WI38 (cell line): Measurements from ENCODE around the gene UQCC5.

Source experiments
- H3K4me3 ChIP-seq: 2 replicates; pipeline ENCODE4 v1.5.1; 2011; ENCODE audit warnings: low read depth, mild to moderate bottlenecking, control low read depth, low read length
- CTCF ChIP-seq: IDR thresholded peaks from 2 replicates; pipeline ENCODE4 v1.5.1; 2012; ENCODE audit warnings: low read depth, mild to moderate bottlenecking, control low read depth, low read length

The UQCC5 gene

DNA sequence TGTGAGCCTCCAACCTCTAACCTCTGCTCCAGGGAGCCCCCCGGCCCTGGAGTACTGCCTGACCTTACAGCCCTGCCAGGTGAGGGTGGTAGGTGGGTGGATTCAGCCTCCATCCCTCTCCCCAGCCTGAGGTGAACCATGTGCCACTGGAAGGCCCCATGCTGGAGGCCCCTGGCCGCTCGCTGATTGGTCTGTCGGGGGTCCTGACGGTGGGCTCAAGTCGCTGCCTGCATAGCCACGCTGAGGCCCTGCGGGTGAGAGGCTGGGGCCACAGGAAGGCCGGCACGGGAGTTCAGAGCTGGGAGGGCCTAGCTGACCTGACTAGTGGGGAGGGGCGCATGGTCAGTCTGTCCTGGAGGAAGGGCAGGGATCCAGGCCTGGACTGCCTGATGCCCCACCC, 21.8 kb upstream of the UQCC5 start:
- H3K4me3 ChIP-seq: no peak overlapping the region
- no peak for TF ChIP-seq CTCF

GRCh38 chr3:52515192-52515591, 21.2 kb upstream of the UQCC5 start:
- no peak for TF ChIP-seq CTCF
- H3K4me3 ChIP-seq: no peak overlapping the region

DNA sequence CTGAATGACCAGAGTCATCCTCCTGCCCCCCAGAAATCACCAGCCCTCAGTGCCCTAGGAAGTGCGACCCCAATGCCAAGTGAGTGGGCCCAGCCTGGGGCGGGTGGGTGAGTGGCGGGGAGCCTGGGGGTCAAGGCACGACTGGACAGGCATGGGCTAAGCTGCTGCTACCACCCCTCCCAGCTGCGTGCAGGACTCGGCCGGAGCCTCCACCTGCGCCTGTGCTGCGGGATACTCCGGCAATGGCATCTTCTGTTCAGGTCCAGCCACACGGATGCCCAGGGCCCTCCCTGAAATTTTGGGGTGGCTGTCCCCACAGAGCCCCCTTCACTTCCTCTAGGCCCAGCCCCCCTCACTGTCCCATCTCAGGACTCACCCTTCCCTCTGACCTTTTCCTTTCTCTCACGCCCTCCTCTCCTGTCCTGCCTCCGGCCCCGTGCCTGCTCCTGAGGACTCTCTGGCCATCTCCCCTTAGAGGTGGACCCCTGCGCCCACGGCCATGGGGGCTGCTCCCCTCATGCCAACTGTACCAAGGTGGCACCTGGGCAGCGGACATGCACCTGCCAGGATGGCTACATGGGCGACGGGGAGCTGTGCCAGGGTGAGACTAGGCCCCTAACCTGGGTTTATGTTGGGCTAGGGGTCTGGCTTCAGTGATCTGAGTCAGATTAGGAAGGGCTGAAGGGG, 19.8 kb upstream of the UQCC5 start:
- H3K4me3 ChIP-seq: no peak overlapping the region
- no peak for TF ChIP-seq CTCF

DNA sequence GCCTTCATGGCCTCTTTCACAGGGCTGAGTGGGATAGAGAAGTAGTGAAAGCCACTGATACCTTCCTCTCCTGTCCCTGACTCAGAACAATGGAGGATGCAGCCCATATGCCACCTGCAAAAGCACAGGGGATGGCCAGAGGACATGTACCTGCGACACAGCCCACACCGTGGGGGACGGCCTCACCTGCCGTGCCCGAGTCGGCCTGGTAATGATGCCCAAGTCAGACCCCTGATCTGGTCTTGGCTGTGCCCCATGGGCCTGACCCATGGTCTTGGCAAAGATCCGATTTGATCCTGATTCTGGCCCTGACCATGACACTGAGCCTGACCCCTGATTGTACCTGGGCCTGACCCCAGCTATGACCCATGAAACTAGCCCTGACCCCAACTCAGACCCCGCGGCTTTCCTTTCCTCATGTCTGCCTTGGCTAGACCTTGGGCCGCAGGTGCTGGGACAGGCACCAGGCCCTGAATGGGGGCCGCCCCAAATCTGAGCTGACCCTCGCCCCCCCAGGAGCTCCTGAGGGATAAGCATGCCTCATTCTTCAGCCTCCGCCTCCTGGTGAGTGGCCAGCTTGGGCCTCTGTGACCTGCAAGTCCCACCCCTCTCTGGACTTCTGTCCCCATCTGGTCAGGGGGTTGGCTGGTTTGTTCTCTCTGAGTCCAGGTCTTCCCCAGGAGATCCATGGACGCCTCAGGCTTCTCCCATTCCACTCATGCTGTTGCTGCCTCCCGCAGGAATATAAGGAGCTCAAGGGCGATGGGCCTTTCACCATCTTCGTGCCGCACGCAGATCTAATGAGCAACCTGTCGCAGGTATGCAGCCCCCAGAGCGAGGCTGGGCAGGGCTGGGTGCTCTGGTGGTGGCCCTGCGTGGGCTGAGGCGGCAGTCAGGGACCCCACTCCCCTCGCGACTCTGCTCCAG, 18.3 kb upstream of the UQCC5 start:
- TF ChIP-seq CTCF: no peak
- H3K4me3 ChIP-seq: no peak overlapping the region

DNA sequence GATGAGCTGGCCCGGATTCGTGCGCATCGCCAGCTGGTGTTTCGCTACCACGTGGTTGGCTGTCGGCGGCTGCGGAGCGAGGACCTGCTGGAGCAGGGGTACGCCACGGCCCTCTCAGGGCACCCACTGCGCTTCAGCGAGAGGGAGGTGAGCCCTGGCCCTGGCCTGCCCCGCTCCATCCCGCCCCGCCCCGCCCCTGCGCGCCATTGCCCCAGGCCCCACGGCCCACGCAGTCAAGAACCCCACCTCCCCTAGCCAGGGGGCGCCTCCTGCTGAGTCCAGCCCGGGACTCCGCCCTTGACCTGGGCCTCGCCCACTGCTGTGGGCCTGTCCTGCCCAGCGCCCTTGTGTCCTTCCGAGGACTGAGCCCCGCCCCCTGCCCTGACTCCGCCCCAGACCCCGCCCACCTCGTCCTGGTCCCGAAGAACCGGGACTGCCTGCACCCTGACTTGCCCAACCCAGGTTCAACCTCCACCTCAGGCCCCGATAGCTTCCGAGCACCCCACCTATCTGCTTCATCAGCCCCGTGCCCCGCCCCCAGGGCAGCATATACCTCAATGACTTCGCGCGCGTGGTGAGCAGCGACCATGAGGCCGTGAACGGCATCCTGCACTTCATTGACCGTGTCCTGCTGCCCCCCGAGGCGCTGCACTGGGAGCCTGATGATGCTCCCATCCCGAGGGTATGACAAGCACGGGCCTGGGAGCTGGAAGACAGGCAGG, 17.5 kb upstream of the UQCC5 start:
- no peak for TF ChIP-seq CTCF
- H3K4me3 ChIP-seq: no peak overlapping the region

GRCh38 chr3:52519445-52520140, 16.8 kb upstream of the UQCC5 start:
- H3K4me3 ChIP-seq: no peak overlapping the region

More at GRCh38 chr3:52519445-52520140, 16.8 kb upstream of the UQCC5 start:
- TF ChIP-seq CTCF: no peak
